GM03348 (cell line): ENCODE results near the gene GINS3.
"Not testable (repeated sequence)": the region's sequence is repeated elsewhere in the genome, so short reads cannot be mapped to it uniquely, and the experiment has no call there.

Experiments
- DNase-seq: peaks from one replicate; pipeline ENCODE4 v3.0.0; 2012; ENCODE audit warnings: low spot score

Gene GINS3

GRCh38 chr16:58389724-58390123 lies 2.5 kb upstream of the GINS3 start:
- DNase-seq: no peak

GRCh38 chr16:58393138-58393504 lies 850 bp downstream of the GINS3 start:
- peak; percentile 14 for DNase-seq

- DNase-seq: not testable (repeated sequence)
Measured at GRCh38 chr16:58396897-58397296, 4.6 kb downstream of the GINS3 start.

GRCh38 chr16:58399718-58400633 lies 7.7 kb downstream of the GINS3 start:
- no peak for DNase-seq

GRCh38 chr16:58401305-58401704 lies 9.0 kb downstream of the GINS3 start:
- DNase-seq: not testable (repeated sequence)

- DNase-seq: no peak
Measured at GRCh38 chr16:58402796-58403195, 10.5 kb downstream of the GINS3 start.

- peak; percentile 60 for DNase-seq
Measured at GRCh38 chr16:58409316-58409973, 17.2 kb downstream of the GINS3 start.

GRCh38 chr16:58411336-58411735 lies 19.1 kb downstream of the GINS3 start:
- no peak for DNase-seq

GRCh38 chr16:58411736-58412614 lies 19.7 kb downstream of the GINS3 start:
- no peak for DNase-seq

- DNase-seq: not testable (repeated sequence)
Measured at GRCh38 chr16:58412615-58412970, 20.3 kb downstream of the GINS3 start.

- DNase-seq: no peak
Measured at GRCh38 chr16:58413359-58413758, 21.1 kb downstream of the GINS3 start.

GRCh38 chr16:58415003-58415402 lies 22.7 kb downstream of the GINS3 start:
- DNase-seq: no peak

- not testable (repeated sequence) for DNase-seq
Measured at GRCh38 chr16:58415961-58416360, 23.7 kb downstream of the GINS3 start.

- no peak for DNase-seq
Measured at GRCh38 chr16:58417035-58417434, 24.8 kb downstream of the GINS3 start.

GRCh38 chr16:58417600-58417999 lies 25.3 kb downstream of the GINS3 start:
- no peak for DNase-seq

GRCh38 chr16:58418026-58418425 lies 25.8 kb downstream of the GINS3 start:
- DNase-seq: no peak

- peak; percentile 28 for DNase-seq
Measured at GRCh38 chr16:58418601-58419000, 26.3 kb downstream of the GINS3 start.

- no peak for DNase-seq
Measured at GRCh38 chr16:58419241-58419990, 27.1 kb downstream of the GINS3 start.

- no peak for DNase-seq
Measured at GRCh38 chr16:58421059-58421458, 28.8 kb downstream of the GINS3 start.

- DNase-seq: peak; percentile 29
Measured at GRCh38 chr16:58421529-58421928, 29.3 kb downstream of the GINS3 start.

GRCh38 chr16:58422809-58423208 lies 30.5 kb downstream of the GINS3 start:
- DNase-seq: no peak

GRCh38 chr16:58425245-58425644 lies 33.0 kb downstream of the GINS3 start:
- no peak for DNase-seq
